GM18507 (cell line): ENCODE measurements around the gene DDX31.
"Not testable (repeated sequence)": the region's sequence is repeated elsewhere in the genome, so short reads cannot be mapped to it uniquely, and the experiment has no call there.

ENCODE experiments used
- DNase-seq: peaks from one replicate; pipeline ENCODE4 v3.0.0; 2011; ENCODE audit warnings: low read depth; ENCODE audit not compliant: insufficient read length; ENCODE audit errors: extremely low spot score
- FAIRE-seq: peaks from 2 replicates; lab custom pipeline; 2011; peaks lifted over from hg19 to GRCh38; lab: Jason Lieb, UNC

DDX31 gene

GRCh38 chr9:132585954-132586829 is 83.6 kb downstream of the DDX31 start:
- FAIRE-seq = no peak
- DNase-seq = no peak

- no peak for FAIRE-seq
- DNase-seq = no peak
Observed at GRCh38 chr9:132584601-132585560, 84.9 kb downstream of the DDX31 start.

GRCh38 chr9:132583584-132584304 is 86.0 kb downstream of the DDX31 start:
- FAIRE-seq = no peak
- no peak for DNase-seq

- DNase-seq (no peak), FAIRE-seq (no peak)
Observed at GRCh38 chr9:132582786-132583583, 86.8 kb downstream of the DDX31 start.

GRCh38 chr9:132582276-132582785 is 87.5 kb downstream of the DDX31 start, which contains the start of gene BARHL1:
Gene BARHL1 (plus strand): TSS chr9:132582606. CDS start chr9:132582798, 192 bp downstream.
- DNase-seq (no peak), FAIRE-seq (no peak)

- FAIRE-seq (no peak), DNase-seq (no peak)
Observed at GRCh38 chr9:132579427-132579798, 90.4 kb downstream of the DDX31 start.

GRCh38 chr9:132578367-132578932 is 91.3 kb downstream of the DDX31 start:
- DNase-seq = no peak
- no peak for FAIRE-seq

GRCh38 chr9:132577119-132577518 is 92.7 kb downstream of the DDX31 start:
- no peak for FAIRE-seq
- no peak for DNase-seq

- no peak for FAIRE-seq
Observed at GRCh38 chr9:132575811-132576210, 94.0 kb downstream of the DDX31 start.

GRCh38 chr9:132575005-132575609 is 94.7 kb downstream of the DDX31 start:
- peak; percentile 73 for FAIRE-seq

More at GRCh38 chr9:132575811-132576210, 94.0 kb downstream of the DDX31 start:
- DNase-seq = no peak

GRCh38 chr9:132572921-132573320 is 96.9 kb downstream of the DDX31 start:
- FAIRE-seq = no peak
- DNase-seq = no peak

More at GRCh38 chr9:132575005-132575609, 94.7 kb downstream of the DDX31 start:
- peak; percentile 50 for DNase-seq

- FAIRE-seq (no peak), DNase-seq (no peak)
Observed at GRCh38 chr9:132571806-132572600, 97.8 kb downstream of the DDX31 start.

- DNase-seq, FAIRE-seq: not testable (repeated sequence)
Observed at GRCh38 chr9:132568787-132569186, 101.0 kb downstream of the DDX31 start.

GRCh38 chr9:132564526-132564925 is 105.3 kb downstream of the DDX31 start:
- FAIRE-seq (no peak), DNase-seq (no peak)

- FAIRE-seq (no peak), DNase-seq (no peak)
Observed at GRCh38 chr9:132562306-132562573, 107.5 kb downstream of the DDX31 start.

GRCh38 chr9:132560616-132561202 is 109.1 kb downstream of the DDX31 start:
- DNase-seq (no peak), FAIRE-seq (no peak)

- DNase-seq = no peak
- FAIRE-seq = no peak
Observed at GRCh38 chr9:132559711-132560110, 110.1 kb downstream of the DDX31 start.
